GM12892 (cell line): Measurements from ENCODE around the gene PRUNE1.
A peak's percentile ranks its signal among the peaks of the same experiment; 100 is the strongest.

Experiments used
- POLR2A ChIP-seq: IDR thresholded peaks from 2 replicates; pipeline ENCODE4 v1.6.1; 2011; ENCODE audit warnings: low read depth, low read length, control low read depth
- POLR2AphosphoS5 ChIP-seq: IDR thresholded peaks from 2 replicates; pipeline ENCODE4 v1.6.1; 2011; ENCODE audit warnings: low read depth, low read length, control low read depth

- TF ChIP-seq POLR2AphosphoS5 (peak; percentile 89), POLR2A (peak; percentile 92)
Measured at GRCh38 chr1:151059109-151060006, 51.1 kb downstream of the PRUNE1 start, which contains the start of gene CDC42SE1.
